ENCODE data around the gene MAP10.

The MAP10 gene

DNA sequence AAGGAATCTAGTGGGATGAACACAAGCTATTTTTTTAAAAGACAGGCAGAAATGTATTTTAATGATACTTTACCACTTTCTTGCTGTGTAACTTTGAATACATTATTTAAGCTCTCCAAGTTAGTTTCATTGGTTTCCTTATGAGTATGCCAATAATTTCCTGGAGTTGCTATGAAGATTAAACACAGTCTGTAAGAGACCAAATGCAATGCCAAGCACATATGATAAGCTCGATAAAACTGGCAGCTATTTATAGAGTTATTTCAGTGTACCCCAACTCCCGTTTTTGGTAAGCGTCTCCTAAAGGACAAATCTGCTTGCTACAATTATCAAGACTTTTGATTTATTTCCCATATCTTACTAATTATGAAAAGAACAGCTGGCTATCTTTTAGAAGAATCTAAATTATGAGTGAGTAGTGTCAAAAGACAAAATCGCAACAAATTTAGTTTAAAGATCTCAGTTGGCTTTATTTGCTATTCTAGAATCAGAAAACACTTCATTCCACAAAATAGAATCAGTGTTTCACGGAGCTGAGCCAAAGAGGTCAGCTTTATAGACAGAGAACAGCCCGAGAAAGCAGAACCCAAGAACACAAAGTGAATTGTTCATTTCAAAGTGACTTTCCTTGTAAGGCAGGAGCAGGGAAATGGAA is 7.2 kb upstream of the MAP10 start:
- DNase-seq (ENCODE audit: low read depth in 2 of 2), result no peak

DNA sequence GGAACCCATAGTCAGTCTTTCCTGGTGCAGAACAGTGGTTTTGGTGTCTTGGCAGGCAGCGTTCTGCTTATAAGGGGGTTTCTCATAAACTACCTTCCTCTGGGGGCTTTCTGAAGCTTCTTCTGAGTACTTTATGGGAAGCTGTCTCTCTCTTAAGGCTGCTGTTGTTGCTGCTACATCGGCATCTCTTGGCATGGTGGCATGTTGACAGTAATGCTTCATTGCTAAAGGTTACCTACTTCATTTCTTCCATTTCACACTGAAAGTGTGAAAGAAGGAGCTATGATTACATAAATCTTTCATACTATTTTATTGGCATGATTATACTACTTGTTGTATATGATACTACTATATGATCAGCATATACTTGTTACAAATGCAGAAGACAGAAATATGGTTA is 6.3 kb upstream of the MAP10 start:
- no peak for DNase-seq (ENCODE audit: low read depth in 2 of 2)

DNA sequence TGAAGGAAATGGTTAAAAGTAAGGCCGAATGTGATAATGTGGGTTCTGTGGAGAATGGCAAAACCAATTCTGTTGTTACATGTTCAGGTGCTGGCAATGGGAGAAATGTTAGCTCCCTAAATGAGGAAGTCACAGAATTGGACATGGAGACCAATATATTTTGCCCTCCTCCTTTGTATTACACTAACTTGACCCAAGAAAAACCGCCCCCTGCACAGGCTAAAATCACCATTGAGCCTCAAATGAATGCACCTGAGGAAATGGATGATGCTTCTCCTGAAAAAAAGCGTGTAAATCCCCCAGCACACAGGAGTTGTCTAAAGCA is 932 bp downstream of the MAP10 start:
- DNase-seq (ENCODE audit: low read depth in 2 of 2), result no peak

DNA sequence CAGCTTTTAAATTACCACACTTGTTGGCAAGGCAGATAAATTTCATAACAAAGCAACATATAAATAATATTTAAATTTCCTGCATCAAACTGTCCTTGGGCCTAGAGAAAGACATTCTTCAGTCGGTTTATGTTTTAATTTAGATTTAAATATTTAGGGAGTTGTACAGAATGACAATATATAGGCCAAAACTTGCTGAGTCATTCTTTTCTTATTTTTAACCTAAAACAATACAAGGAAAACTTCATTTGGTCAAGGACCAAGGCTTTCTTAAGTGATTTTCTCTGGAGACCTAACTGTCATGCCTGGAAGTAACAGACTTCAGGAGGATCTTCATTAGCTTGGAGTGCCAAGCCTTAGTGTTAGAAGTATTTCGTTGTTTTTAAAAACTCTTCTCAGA is 5.6 kb downstream of the MAP10 start:
- no peak for DNase-seq (ENCODE audit: low read depth in 2 of 2)

DNA sequence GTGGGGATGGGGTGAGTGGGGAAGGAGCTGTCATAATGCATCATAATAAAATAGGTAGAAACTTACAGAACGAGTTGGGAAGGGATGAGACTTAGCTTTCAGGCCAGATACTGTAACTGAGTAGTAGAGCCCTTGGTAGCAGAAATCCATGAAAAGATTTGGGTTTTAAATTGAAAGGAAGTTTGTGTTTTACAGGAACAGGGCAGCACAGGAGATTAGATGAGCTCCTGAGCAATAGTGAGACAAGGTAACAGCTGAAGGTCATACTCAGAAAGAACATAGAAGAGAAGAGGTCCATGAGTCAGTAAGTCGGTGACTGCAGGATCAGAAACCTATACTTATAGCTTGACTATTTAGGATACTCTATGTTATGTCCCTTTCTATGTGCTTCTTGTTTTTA is 7.3 kb downstream of the MAP10 start:
- DNase-seq (ENCODE audit: low read depth in 2 of 2), result no peak

DNA sequence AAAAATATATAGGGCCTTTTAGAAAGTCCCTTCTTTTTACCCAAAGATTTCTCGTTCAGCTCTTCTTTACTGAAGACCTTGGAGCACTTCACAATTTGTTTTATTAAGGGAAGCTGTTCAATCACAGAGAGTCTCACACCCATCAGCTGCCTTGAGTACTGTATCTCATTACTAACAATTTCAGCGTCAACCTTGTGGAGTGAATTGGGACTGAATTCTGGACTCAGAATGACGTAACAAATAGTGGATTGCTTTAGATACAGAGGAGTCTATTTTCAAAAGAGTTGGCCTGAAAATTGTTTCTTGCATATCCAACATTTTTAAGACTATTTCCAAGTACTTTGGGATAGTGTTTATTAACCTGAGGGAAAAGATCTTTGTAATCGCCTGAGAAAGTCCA is 7.9 kb downstream of the MAP10 start:
- DNase-seq (ENCODE audit: low read depth in 2 of 2), result no peak

DNA sequence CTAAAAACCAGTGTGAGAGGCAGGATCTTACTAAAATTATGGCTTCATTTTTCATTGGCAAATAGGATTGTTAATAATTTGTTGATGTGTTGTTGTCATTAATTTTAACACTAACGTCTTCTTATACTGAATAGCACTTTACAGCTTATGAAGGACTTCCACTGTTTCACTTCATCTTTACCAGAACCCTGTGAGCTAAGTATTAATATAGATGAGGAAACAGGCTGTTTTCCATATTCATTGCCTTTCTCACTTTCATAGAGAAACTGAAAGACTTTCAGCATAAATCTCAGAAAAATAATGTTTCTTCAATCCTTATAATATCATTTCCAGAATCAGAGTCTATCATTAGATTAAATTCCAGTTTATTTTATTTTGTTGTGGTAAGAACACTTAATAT is 8.5 kb downstream of the MAP10 start:
- DNase-seq (ENCODE audit: low read depth in 2 of 2), result no peak

DNA sequence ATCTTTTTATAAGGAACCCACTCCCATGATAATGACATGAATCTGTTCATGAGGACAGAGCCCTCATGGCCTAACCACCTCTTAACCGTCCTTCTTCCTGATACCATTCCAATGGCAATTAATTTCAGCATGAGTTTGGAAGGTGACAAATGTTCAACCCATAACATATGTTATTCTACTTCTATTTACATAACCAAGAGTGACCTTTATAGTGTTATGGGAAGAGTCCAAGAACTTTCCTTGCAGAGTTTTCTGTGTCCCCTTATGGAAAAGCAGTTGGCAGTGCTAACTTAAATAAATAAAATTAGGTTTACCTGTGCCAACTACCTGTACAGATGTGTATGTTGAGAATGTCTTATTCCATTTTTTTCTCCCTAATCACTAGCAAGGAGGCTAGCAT is 11.1 kb downstream of the MAP10 start:
- DNase-seq (ENCODE audit: low read depth in 2 of 2), result no peak

DNA sequence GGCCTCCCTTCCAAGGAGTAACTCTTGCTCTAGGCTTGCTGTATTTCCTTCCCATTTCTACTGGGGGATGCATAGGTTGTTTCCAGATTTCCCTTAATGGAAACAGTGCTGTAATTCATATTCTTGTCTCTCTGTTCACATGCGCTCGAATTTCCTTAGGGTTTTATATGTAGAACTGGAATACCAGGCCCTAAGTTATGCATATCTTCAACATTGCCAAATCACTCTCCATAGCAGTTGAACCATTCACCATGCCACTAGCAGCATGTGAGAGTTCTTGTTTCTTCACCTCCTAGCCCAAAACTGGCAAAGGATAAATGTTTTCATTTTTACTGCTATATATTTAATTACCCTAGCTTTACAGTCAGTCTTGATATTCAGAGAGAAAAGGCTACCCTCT is 12.8 kb downstream of the MAP10 start:
- no peak for DNase-seq (ENCODE audit: low read depth in 2 of 2)

DNA sequence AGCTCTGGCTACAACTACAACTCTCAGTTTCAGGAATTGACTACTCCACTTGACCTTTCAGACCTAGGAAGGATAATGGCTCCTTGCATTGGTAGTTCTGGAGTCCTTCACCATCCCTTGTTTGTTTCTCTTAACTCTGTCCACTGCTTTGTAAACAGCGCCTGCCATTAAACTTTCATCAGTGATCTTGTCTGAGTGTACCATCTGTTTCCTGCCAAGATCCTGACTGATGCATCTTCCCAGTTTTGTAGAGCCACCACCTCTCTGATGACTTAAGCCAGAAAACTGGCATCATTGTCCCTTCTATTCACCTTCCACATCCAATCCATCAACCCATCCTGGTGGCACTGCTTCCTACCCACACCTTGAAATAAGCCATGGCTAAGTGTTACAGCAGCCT is 15.2 kb downstream of the MAP10 start:
- no peak for DNase-seq (ENCODE audit: low read depth in 2 of 2)

DNA sequence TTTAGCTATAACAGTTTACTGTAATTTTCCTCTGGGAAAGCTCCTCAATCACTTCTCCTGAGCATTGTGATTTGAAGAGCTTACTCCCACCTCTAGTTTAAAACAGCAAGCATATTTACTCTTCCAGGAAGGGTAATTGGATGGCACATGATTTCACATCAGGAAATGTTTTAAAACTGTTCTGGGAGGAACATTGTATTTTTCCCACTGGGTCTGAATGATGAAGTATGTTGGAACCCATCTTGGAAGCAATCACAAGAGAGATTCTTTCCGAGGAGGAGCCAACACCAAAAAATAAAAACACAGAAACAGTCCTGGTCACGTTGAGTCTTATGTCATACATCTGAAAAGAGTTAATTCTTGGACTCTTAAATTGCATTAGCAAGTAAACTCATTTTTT is 17.3 kb downstream of the MAP10 start:
- no peak for DNase-seq (ENCODE audit: low read depth in 2 of 2)

DNA sequence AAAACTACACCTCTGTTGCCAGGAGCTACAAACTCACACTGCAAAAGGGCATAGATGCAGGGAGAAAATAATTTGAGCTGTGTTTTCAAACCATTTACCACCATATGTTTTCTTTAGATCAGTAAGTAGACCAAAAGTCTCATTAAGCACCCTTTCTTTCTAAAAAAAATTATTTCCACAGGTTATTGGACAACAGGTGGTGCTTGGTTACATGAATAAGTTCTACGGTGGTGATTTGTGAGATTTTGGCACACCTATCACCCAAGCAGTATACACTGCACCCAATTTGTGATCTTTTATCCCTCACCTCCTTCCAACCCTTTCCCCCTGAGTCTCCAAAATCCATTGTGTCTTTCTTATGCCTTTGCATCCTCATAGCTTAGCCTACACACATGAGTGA is 21.1 kb downstream of the MAP10 start:
- no peak for DNase-seq (ENCODE audit: low read depth in 2 of 2)

DNA sequence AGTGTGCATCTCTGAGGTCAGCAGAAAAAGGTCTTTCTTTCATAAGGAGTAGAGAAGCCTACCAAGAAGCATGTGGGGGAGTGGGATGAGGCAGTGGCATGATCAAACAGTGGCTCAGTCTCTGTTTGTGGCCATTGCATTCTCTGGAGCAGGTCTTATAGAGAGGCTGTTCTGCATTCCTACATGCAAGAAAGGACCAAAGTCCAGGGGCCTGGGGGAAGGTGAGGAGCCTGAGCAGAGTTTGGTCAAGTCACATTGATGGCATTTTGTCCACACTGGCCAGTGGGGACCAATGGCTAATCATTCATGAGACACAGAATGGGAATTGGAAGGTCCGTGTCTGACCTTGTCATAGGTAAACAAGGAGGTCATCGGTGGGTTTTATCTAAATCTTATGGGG is 25.4 kb downstream of the MAP10 start:
- no peak for DNase-seq (ENCODE audit: low read depth in 2 of 2)

DNA sequence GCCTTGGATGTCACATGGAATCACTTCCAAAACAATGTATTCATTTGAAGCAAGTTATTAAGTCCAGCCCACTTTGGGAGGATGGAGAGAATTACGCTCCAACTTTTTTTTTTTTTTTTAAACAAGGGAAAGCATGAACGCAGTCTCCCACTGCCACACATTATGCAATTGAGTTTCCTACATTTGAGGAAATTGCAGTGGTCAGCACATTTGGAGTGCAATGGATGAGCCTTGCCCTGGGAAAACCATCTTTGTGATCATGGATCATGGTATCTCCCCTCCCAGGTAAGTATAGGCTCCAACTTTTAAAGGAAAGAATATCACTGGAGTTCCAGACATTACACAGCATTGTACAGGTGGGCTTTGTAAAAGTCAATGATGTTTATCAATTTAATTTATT is 26.7 kb downstream of the MAP10 start:
- DNase-seq (ENCODE audit: low read depth in 2 of 2), result no peak

DNA sequence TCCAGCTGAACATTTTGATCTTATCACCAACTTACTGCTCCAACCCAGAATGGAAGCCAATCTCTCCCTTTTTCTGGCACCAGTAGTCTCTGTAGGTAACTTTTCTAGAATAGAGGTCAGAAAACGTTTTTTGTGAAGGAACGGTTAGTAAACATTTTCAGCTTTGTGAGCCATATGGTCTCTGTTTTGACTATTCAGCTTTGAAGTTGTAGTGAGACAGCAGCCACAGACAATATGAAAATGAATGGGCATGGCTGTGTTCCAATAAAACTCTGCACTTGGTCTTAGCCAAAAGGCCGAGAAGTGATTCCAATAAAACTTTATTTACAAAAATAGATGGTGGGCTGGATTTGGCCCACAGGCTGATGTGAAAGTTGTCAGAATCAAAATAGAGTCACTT is 28.9 kb downstream of the MAP10 start:
- DNase-seq (ENCODE audit: low read depth in 2 of 2), result no peak

DNA sequence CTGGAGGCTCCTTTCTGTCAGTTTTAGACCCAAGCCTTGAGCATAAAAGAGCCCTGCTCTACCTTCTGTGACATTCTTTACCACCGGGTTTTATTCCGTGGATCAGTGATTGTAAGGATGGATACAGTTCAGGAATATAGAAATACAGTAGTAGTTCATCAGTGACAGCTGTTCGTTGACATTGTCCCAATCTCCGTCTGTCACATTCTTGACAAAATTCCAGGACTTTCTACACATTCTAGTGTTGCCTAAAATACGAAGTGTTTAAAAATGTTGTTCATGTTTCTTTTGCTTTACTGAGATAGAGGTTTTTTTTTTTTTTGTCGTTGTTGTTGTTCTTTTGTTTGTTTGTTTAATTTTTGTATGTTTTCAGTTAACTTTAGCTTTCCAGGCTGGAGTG is 29.9 kb downstream of the MAP10 start:
- no peak for DNase-seq (ENCODE audit: low read depth in 2 of 2)

DNA sequence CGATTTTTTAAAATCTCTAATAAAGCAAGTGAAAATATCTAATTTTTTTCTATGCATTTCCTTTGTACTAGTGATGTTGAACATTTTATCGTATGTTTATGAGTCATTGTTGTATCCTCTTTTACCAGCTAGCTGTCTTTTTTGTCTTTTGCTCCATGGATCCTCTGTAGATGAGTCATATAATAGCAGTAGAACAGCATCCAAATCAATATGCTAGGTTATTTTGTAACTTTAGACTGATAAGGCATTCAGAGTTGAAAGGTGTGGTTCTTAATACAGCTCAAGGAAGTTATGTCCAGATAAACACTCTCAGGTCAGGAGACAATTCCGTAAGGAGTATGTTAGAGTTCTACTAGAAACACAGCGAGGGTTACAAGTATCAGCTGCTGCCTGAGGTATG is 31.9 kb downstream of the MAP10 start:
- no peak for DNase-seq (ENCODE audit: low read depth in 2 of 2)

DNA sequence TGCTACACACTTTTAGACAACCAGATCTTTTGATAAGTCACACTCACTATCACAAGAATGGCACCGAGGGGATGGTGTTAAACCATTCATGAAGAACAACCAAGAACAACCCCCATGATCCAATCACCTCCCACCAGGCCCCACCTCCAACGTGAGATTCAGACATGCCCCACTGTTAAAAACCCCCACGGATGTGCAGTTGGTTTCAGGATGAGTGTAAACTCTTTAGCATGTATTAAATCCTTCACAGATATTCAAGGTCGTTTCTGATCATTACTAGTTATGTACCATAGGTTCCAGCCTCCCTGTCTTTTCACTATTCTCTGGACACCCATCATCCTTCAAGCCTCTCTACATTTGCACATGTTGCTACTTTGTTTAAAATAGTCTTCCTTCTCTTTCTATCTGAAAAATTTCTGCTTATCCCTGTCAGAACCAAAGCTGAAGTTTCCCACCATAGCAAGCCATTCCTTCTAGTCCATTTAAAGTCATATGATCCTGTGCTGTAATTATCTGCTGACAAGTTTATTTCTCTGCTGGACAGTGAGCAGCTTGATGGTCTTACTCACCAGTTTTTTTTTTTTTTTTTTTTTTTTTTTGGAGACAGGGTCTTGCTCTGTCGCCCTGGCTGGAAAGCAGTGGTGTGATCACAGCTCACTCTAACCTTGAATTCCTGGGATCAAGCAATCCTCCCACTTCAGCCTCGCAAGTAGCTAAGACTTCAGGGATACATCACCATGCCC is 36.8 kb downstream of the MAP10 start:
- no peak for DNase-seq (ENCODE audit: low read depth in 2 of 2)

DNA sequence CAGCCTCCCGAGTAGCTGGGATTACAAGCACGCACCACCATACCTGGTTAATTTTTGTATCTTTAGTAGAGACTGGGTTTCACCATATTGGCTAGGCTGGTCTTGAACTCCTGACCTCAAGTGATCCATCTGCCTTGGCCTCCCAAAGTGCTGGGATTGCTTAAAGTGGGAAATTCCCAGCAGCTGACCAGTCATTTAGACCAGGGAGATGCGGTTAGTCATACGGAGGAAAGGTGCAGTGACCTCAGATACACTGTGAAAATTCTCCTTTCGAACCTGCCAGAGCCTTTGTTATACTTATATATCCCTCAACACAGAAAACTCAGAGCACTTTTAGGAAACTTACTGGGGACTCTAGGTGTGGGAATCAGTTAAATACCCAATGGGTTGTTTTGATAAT is 39.6 kb downstream of the MAP10 start:
- DNase-seq (ENCODE audit: low read depth in 2 of 2), result no peak

DNA sequence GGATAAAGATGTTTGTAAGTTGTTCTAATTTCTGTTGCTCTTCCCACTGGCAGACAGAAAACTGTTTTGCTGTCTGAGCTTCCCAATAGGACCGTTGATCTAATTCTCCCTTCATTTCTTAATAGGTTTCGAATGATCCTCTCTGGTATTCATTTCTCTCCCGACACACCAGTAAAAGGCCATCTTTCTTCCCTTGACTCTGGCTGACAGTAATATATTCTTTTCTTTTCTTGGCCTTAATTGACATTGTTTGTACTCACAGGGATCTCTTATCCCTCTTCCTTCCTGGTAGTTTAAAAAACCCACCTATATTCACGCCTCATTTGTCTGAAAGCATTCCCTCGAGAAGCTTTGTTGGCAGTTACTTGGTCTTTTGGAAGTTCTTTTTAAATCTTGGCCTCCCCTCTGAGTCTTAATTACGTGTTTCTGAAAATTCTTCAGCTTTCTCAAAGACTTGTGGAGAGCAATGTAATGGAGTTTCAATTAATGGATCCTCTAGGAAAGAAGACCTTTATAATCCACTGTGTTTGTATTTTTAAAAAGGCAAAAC is 40.3 kb downstream of the MAP10 start:
- DNase-seq (ENCODE audit: low read depth in 2 of 2), result no peak

DNA sequence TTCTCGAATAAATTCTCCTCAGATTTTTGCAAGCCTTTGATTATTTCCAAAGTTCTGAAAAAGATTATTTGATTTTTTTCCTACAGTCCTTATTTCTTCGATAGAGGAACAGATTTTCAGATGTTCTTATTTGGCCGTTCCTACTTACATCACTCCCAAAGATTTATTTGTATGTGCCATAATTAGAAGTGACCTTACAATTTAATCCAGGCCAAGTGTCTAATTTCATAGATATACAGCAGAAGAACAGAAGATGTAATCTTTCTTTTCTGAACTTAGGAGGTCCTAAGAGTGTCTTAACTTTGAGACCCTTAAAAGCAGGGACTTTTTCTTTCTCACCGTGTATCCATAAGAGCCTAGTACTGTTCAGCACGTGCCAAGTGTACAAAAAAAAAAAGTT is 46.3 kb downstream of the MAP10 start:
- DNase-seq (ENCODE audit: low read depth in 2 of 2), result no peak

DNA sequence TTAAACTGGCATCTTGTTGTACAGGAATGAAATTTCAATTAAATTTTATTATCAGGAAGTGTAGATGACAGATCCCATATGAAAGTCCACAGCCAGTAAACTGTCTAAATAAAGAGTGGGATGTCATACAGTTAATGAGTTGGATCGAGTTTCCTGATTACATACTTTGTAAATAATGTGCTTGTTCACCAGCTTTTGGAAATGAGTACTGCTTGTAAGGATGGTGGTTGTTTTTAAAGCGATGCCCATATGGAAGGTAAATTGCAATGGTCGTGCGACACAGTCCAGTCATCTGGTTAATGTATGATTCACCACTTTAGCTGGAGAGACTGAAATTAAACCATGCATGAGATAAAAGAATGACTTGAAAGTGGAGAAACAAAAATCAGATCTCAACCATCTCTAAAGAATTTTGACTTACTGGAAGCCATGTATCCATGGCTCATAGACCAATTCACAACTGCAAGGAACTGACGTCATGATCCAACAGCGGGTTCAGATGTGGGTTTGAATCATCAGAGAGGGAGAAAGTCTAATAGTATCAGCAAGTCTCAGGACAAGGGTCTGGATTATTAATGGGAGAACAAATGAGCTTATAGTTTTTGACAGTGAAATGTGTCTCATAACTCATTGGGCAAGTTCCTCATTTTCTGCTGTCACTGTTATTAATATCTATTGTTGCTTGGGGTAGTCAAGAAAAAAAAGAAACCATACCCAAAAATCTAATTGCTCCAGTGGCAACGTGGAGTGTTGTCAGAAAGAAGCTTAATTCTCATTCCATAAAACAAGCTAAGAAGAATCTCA is 49.0 kb downstream of the MAP10 start:
- DNase-seq (ENCODE audit: low read depth in 2 of 2), result no peak

DNA sequence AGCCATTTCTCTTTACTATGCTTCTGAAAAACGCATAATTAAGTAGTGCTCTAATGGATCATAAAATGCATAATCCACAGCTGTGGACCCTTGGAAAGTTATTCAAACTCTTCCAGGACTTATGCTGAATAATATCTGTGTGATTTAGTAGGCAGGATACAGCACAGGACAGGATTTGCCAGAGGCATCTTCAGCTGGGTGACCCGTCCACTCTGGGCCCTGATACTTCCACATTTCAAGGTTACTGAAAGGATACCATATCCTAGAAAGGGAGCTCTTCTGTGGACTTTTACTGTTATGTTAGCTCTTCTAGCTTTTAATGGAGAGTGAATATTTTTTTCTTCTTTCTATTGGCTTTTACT is 49.6 kb downstream of the MAP10 start:
- DNase-seq (ENCODE audit: low read depth in 2 of 2), result no peak
